ENCODE results near the gene SMARCD3. TPM values are rescaled to one million over a fixed set of nuclear protein-coding genes. Genes with fewer than 3 reads are reported as not detected.

SMARCD3 gene
- total and polyA plus RNA-seq, 4 donors: 1.8 to 5.6 (median 2.1) TPM

DNA sequence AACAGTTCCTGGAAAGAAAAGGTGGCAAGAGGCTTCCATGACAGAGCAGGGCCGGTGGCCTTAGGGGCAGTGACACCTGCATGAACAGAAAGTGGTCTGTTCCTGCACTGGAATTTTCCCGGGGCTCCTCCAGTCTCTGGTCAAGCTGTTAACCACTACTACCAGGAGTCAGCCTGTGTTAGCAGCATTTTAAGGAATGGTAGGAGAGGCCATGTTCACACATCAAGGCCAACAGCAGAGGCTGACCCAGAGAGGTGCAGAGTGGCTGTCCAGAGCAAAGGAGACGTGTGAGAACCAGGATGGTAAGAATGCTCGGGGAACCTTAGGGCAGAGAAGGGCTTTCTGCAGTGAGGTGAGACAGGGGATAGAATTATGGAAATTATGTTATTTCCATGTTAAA, 46.7 kb downstream of the SMARCD3 start:
- Histone ChIP-seq H3K9me3 (ENCODE audit: control insufficient read depth in 4 of 4, low read length in 3 of 4) (no peaks in the 10 kb centered on the region), H3K4me3 (ENCODE audit: low read depth in 1 of 3, low read length in 3 of 3) (no peak overlapping the region), H3K27ac (ENCODE audit: low read depth in 1 of 2, low read length in 2 of 2) (no peak overlapping the region), H3K36me3 (ENCODE audit: control insufficient read depth in 4 of 4, insufficient read depth in 3 of 4, low read depth in 1 of 4, low read length in 3 of 4) (no peaks in the 10 kb centered on the region), H3K27me3 (ENCODE audit: control insufficient read depth in 4 of 4, insufficient read depth in 4 of 4, low read length in 3 of 4) (peaks cover 0 to 10% (median 0%) of the 10 kb centered on the region in 4 donors), H3K4me1 (ENCODE audit: control insufficient read depth in 4 of 4, insufficient read depth in 4 of 4, low read length in 3 of 4) (no peaks in the 10 kb centered on the region), H3K9ac (ENCODE audit: low read depth in 1 of 2, low read length in 2 of 2) (no peak overlapping the region)
- WGBS: 82% methylated on average over 4 of the region's 4 CpGs
- DNase-seq (ENCODE audit: low spot score): no peak
- TF ChIP-seq HNF4G (IDR thresholded peaks at IDR 0.05) (no peak), GABPA (IDR thresholded peaks at IDR 0.05 in 1 of 2, conservative IDR thresholded peaks at IDR 0.05 in 1 of 2) (no peak), NR2F2 (IDR thresholded peaks at IDR 0.05) (no peak), JUND (IDR thresholded peaks at IDR 0.05) (no peak), HNF4A (conservative IDR thresholded peaks at IDR 0.05) (no peak), TAF1 (conservative IDR thresholded peaks at IDR 0.05) (no peak), FOXA2 (IDR thresholded peaks at IDR 0.05) (no peak), SP1 (IDR thresholded peaks at IDR 0.05) (no peak), RXRA (IDR thresholded peaks at IDR 0.05) (no peak), RAD21 (IDR thresholded peaks at IDR 0.05) (no peak)
- TF ChIP-seq, protein P1, sequence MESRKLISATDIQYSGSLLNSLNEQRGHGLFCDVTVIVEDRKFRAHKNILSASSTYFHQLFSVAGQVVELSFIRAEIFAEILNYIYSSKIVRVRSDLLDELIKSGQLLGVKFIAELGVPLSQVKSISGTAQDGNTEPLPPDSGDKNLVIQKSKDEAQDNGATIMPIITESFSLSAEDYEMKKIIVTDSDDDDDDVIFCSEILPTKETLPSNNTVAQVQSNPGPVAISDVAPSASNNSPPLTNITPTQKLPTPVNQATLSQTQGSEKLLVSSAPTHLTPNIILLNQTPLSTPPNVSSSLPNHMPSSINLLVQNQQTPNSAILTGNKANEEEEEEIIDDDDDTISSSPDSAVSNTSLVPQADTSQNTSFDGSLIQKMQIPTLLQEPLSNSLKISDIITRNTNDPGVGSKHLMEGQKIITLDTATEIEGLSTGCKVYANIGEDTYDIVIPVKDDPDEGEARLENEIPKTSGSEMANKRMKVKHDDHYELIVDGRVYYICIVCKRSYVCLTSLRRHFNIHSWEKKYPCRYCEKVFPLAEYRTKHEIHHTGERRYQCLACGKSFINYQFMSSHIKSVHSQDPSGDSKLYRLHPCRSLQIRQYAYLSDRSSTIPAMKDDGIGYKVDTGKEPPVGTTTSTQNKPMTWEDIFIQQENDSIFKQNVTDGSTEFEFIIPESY (IDR thresholded peaks at IDR 0.05): no peak
- TF ChIP-seq, protein P2, sequence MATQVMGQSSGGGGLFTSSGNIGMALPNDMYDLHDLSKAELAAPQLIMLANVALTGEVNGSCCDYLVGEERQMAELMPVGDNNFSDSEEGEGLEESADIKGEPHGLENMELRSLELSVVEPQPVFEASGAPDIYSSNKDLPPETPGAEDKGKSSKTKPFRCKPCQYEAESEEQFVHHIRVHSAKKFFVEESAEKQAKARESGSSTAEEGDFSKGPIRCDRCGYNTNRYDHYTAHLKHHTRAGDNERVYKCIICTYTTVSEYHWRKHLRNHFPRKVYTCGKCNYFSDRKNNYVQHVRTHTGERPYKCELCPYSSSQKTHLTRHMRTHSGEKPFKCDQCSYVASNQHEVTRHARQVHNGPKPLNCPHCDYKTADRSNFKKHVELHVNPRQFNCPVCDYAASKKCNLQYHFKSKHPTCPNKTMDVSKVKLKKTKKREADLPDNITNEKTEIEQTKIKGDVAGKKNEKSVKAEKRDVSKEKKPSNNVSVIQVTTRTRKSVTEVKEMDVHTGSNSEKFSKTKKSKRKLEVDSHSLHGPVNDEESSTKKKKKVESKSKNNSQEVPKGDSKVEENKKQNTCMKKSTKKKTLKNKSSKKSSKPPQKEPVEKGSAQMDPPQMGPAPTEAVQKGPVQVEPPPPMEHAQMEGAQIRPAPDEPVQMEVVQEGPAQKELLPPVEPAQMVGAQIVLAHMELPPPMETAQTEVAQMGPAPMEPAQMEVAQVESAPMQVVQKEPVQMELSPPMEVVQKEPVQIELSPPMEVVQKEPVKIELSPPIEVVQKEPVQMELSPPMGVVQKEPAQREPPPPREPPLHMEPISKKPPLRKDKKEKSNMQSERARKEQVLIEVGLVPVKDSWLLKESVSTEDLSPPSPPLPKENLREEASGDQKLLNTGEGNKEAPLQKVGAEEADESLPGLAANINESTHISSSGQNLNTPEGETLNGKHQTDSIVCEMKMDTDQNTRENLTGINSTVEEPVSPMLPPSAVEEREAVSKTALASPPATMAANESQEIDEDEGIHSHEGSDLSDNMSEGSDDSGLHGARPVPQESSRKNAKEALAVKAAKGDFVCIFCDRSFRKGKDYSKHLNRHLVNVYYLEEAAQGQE (IDR thresholded peaks at IDR 0.05): no peak
- TF ChIP-seq, protein P3, sequence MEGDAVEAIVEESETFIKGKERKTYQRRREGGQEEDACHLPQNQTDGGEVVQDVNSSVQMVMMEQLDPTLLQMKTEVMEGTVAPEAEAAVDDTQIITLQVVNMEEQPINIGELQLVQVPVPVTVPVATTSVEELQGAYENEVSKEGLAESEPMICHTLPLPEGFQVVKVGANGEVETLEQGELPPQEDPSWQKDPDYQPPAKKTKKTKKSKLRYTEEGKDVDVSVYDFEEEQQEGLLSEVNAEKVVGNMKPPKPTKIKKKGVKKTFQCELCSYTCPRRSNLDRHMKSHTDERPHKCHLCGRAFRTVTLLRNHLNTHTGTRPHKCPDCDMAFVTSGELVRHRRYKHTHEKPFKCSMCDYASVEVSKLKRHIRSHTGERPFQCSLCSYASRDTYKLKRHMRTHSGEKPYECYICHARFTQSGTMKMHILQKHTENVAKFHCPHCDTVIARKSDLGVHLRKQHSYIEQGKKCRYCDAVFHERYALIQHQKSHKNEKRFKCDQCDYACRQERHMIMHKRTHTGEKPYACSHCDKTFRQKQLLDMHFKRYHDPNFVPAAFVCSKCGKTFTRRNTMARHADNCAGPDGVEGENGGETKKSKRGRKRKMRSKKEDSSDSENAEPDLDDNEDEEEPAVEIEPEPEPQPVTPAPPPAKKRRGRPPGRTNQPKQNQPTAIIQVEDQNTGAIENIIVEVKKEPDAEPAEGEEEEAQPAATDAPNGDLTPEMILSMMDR (IDR thresholded peaks at IDR 0.05; ENCODE audit: low read depth, low read length, missing input control): no peak
- TF ChIP-seq, protein P4, sequence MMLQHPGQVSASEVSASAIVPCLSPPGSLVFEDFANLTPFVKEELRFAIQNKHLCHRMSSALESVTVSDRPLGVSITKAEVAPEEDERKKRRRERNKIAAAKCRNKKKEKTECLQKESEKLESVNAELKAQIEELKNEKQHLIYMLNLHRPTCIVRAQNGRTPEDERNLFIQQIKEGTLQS (IDR thresholded peaks at IDR 0.05): no peak
- TF ChIP-seq, protein P5, sequence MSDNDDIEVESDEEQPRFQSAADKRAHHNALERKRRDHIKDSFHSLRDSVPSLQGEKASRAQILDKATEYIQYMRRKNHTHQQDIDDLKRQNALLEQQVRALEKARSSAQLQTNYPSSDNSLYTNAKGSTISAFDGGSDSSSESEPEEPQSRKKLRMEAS (IDR thresholded peaks at IDR 0.05): no peak

DNA sequence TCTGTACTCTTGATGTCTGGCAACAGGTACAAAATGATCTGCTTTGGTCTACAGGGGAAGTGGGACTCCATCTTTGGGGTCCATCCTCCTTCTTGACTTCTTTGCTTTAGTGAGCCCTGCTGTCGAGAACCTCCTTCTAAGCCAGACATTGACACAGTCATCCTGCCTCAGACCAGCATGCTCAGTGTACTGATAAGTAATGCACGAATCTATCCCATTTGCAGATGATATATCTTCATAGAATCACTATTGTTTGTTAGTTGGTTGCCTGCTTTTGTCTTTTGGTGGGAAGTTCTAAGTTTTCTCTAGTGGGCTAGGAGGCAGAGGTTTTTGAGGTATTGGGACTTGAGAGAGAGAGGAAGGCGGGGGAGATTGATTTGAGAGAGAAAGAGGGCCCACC, 47.1 kb downstream of the SMARCD3 start:
- no peak for TF ChIP-seq RXRA (IDR thresholded peaks at IDR 0.05)
- TF ChIP-seq YY1 (IDR thresholded peaks at IDR 0.05): no peak
- TF ChIP-seq EGR1 (IDR thresholded peaks at IDR 0.05; ENCODE audit: low read depth in 2 of 2): no peak
- TF ChIP-seq RAD21 (IDR thresholded peaks at IDR 0.05): no peak
- no peak for TF ChIP-seq NR2F2 (IDR thresholded peaks at IDR 0.05)
- no peaks in the 10 kb centered on the region for H3K36me3 ChIP-seq (ENCODE audit: control insufficient read depth in 4 of 4, insufficient read depth in 3 of 4, low read depth in 1 of 4, low read length in 3 of 4)
- no peak for DNase-seq (ENCODE audit: low spot score)
- H3K4me3 ChIP-seq (ENCODE audit: low read depth in 1 of 3, low read length in 3 of 3): no peak overlapping the region
- WGBS: 83% methylated on average over 3 of the region's 3 CpGs
- H3K4me1 ChIP-seq (ENCODE audit: control insufficient read depth in 4 of 4, insufficient read depth in 4 of 4, low read length in 3 of 4): no peaks in the 10 kb centered on the region
- H3K9ac ChIP-seq (ENCODE audit: low read depth in 1 of 2, low read length in 2 of 2): no peak overlapping the region
- peaks cover 0 to 7% (median 0%) of the 10 kb centered on the region in 4 donors for H3K27me3 ChIP-seq (ENCODE audit: control insufficient read depth in 4 of 4, insufficient read depth in 4 of 4, low read length in 3 of 4)
- no peaks in the 10 kb centered on the region for H3K9me3 ChIP-seq (ENCODE audit: control insufficient read depth in 4 of 4, low read length in 3 of 4)
- H3K27ac ChIP-seq (ENCODE audit: low read depth in 1 of 2, low read length in 2 of 2): no peak overlapping the region
